Measurements from ENCODE around the gene DRC3.

DRC3 gene

DNA sequence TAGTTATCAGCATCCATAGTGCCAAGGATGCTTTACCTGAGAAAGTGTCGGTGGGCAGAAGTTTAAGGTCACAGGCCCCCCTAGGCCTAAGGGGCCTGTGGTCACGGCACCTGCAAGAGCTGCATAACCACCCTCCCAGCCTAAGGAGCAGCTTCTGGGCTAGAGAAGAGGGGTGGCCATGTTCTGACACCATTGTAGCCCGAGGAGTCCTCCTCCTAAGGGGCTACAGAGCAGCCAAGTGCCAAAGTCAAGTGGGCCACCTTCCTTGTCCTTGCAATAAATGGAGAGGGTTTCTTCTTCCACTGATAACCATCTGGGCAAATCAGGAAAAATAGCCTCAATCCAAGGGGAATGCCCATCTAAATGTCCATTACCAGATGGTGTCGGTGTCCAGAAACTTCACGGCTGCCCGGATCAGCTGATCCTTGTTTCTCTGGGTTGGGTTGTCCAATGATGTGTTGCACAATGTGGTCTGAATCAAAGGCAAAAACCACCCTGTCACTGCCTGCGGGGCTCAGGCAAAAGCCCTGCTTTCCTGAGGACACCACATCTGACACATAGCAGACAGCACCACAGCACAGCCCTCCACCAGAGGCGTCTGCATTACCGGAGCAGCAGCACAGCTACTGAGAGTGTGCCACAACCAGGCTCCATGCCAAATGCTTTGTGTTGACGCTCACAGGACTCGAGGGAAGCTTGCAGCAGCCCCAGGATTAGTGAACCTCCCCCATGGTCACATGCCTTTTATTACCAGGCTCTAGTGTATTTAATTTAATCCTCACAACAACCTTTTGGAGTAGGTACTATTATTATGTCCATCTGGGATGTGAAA is 53.5 kb downstream of the DRC3 start:
- peak; percentile 80 for DNase-seq

DNA sequence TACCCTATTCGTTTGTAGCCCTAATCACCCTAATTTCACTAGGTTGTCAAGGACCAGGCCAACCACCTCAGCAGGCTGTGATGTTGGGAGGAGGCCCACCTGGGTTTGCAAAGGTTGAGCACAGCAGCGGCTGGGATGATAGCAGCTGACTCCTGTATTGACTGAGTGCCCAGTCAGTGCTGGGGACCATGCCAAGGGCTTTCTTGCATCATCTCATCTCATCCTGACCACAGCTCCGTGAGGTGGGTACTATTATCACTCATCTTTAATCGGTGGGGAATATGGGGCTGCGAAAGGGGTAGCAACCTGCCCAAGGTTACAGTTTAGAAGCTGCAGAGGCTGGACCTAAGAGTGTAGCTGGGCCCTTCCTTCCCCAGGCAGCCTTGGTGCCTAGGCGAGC is 54.6 kb downstream of the DRC3 start:
- DNase-seq, result no peak

DNA sequence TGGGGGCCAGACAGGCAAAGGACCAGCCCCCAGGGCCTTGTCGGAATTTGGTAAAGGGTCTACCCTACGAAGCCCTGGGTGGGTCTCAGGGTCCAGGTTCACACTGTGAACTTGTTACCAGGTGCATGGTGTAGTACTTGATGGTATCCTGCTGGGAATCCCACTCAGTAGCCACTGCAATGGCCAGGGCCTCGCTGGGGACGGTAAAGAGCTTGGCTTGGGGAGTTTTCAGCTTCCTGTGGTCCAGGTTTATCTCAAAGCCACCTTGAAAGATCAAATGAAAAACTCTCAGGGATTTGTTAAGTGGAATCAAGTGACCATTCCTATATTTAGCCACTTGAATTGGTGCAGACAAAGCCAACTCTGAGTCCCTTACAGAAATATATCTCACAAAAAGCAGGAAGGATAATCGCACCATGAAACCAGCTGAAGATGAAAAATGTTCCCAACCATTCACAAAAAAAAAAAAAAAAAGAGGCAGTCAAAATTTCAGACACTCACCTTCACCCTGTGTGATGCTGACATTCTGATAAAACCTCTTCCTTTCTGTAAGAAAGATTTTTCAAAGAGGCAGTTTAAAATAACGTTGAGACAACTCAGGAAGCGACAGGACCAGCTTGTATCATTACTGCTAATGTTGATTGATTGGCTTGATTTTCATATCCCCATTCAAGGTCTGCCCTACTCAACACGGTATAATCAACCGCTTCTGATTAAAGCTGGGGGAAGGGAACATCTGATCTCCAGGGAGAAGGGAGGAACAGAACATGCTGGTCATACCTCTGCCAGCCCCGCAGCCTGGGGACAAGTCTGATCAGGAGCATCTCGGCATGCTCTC is 55.7 kb downstream of the DRC3 start:
- no peak for DNase-seq

DNA sequence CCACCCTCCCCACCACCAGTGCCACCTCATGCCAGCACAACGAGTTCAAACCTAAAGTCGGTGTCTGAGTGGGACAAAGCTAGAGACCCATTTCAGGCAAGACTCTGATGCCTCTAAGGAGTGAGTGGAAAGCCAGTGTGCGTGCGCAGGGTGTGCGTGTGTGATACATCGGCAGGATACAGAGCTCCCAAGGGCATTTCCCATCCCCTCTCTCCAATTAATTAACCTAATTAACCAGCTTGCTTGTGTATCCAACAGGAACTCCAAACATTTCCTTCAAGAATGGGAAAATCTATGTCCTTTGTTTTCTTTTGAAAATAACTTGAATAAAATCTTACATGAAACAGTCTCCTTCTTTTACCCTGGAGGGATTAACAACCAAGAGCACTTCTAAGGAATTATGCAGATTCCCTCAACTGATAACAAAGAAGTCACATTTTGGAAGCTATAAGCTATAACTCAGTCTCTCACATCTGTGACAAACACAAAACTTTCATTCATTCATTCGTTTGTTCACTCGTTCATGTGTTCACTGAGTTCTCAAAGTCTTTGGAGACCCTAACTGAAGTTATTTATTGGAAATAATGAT is 56.4 kb downstream of the DRC3 start:
- DNase-seq, result no peak

DNA sequence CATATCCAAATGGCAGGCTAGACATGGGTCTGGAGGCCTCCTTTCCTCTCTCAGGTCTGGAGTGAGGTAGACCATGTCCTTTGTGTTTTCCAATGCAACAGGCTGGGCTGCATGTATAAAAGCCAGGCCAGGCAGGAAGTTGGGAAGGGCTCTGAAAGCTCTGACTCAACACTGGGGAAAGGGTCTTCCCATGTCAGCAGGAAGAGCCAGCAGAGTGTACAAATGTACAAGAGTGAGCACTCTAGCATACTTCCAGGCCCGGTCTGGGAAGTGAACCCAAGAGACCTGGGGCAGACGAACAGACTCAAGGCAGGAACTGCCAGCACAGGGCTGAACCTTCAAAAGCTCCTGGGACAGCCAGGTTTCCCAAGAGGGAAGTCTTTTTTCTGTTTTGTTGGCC is 59.3 kb downstream of the DRC3 start:
- peak; percentile 49 for DNase-seq

DNA sequence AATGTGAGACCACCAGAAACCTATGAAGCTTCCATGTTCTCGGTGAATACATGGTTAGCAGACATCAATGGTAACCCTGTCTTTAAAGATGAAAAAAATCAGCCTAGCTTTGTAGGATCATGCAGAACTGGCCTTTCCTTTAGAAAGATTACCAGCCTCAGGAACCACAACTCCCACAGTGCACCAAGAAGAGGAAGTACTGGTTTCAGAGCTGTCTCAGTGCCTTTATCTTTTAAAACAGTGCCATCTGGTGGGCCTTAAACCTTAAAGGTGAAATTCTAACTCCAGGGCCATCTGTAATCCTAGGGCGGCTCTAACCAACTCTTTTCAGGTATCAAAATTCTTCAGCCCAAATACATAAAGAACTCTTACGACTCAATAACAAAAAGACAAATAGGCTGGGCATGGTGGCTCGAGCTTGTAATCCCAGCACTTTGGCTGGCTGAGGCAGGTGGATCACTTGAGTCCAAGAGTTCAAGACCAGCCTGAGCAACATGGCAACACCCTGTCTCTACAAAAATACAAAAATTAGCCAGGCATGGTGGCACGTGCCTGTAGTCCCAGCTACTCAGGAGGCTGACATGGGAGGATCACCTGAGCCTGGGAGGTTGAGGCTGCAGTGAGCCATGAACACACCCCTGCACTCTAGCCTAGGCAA is 60.9 kb downstream of the DRC3 start:
- DNase-seq, result peak; percentile 87

DNA sequence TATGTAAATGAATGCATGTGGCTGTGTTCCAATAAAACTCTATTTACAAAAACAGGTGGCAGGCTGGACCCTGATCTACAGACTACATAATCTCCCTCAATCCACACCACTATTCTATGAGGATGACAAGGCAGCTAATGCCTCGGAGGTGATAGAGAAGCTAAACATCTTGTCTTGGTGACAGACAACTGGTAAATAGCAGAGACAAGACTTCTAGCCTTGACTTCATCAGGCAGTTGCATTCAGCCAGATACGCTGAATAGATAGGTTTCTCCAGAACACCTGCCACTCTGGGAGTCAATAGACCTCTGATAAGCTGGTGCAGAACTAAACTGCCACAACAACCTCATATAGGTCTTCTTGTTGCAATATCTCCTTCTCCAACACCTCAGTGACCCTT is 63.0 kb downstream of the DRC3 start:
- DNase-seq, result no peak

DNA sequence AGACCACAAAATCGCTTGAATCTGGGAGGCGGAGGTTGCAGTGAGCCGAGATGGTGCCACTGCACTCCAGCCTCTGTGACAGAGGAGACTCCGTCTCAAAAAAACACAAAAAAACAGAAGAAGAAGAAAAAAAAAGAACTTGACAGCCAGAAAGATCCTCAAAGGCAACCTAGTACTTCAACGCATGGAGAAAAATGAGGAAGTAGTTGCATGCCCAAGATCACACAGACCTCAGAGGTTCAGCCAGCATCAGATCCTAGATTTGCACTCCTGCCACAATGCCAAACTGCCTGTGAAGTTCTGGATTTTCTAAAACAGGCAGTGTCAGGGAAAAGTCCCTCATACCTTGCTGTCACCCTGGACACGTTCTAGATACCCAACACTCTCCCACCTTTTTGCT is 64.8 kb downstream of the DRC3 start:
- no peak for DNase-seq

DNA sequence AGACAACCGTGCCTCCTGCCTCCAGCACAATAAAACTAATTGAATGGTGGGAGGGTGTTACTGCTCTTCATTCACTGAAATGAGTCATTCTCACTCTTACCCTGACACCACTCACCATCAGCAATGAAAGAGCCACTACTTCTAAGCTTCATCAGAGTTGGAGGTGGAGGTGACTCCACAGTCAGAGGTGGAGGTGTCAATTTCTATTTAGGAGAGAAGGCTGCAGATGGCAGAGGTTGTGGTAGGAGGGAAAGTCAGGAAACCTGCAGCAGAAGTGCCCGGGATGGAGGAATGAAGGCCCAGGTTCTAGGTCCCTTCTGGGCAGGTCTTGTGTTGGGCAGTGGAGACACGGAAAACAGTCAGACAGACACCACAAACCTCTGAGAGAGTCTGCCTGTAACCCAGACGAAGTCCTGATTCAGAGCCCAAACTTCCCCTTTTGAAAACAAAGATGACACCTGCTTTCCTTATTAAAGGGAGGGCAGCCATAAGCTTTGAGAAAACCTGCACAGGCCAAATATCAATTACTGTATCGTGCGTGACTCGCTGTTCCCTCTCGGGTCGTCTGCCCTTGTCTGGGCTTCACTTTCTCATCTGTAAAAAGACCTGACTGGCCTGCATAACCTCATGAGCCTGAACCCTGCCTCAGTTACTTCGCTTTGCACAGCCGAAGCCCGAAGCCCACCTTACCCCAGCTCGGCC is 65.6 kb downstream of the DRC3 start:
- no peak for DNase-seq

DNA sequence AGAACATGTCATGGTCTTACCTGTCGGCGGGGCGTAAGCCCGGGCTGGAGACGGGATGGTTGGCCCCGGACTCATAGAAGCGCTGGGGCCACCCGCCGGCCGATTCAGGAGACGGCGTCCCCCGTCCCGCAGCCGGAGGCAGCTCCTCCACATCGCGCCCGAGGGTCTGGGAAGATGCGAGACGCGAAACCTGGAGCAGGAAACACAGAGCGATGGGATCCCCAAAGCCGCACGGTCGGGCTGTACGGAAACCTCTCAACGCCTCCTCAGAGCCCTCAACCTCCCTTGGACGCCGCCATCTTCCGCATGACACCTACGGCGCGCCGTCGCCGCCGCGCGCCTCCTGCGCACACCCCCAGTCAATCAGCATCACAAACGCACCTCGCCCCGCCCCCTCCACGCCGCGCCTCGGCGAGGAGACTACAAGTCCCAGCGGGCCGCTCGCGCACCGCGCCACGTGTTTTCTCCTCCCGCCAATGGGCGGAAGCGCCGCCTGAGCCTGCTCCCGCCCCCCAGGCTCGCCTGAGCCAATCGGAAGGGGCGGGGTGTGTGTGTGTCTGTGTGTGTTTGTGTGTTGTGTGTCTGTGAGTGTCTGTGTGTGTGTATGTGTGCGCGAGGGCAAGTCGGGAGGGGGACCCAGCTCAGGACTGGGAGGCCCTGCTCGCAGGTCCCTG is 66.3 kb downstream of the DRC3 start, which contains the start of the genes ATPAF2 and GID4:
ATPAF2 (minus strand) TSS at position 308 of the 674 bp plus-strand sequence; CDS start at position 153, 155 bp downstream.
GID4 (plus strand) TSS at position 548 of the 674 bp plus-strand sequence; CDS start at position 605, 57 bp downstream.
- peak; percentile 99 for DNase-seq

DNA sequence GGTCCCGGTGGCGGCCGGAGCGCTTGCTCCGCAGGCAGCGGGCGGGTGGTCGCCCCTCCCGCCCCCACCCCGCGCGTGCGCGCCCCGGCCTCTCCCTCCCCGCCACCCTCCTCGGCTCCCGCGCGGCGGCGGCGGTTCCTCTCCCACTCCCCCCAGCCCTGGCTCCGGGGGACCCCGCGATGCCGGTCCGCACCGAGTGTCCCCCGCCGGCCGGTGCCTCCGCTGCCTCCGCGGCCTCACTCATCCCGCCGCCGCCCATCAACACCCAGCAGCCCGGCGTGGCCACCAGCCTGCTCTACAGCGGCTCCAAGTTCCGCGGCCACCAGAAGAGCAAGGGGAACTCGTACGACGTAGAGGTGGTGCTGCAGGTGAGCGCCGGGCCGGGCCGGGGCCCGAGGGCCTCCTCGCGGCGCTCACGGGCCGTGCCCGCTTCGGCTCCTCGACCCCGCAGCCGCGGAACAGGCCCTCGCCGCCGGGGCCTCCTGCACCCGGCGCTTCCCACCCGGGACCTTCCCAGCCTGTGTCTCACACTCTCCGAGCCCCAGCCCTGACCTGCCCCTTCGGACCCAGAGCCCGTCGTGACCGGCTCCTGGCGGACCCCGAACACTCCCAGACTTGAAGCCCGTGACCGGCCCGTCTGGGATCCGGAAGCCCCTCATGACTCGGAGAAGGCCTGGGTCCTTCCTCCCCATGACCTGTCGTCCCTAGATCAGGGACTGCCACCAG is 67.0 kb downstream of the DRC3 start:
- DNase-seq, result no peak

DNA sequence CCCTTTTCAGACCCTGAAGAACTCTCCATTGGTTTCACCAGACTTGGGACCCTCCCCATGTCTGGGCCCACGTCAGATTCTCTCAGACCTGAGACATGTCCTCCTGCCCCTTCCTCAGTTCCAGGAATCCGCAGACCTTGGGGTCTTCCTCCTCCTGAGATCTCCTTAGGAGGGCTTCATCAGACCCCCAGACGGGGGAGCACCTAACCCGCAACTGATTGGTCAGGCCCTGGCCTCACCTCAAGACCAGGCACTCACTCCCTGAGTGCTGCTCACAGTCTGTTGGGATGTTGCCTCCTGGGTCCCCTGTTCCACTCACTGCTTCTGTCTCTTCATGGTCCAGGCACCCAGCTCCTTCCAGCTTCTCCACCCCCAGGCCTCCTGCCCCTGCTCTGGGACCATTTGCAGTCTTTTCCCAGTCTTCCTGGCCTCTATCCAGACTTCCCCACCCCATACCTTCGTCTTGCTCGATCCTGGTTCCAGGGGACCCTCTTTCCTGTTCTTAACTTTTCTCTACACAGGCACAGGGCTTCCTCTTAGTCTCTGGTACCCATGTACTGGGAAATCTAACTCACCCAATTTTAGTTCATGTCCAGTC is 67.7 kb downstream of the DRC3 start:
- no peak for DNase-seq

DNA sequence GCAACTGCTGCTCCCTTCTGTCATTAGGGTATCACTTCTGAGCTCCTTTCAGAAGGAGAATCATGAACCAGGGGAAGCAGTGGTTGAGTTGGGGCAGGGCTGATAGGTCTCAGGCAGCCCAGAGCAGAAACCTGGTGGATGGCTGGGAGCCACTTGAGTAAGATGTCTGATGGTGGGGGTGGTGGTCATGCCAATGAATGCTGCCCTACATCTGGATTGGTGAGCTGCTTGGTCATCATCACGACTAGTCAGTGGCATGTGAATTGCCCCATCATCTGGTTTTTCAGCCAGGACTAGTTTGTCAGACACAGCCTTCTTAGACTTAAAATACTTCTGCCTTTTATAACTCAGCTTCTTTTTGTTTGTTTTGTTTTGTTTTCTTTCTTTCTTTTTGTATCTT is 69.1 kb downstream of the DRC3 start:
- peak; percentile 24 for DNase-seq

DNA sequence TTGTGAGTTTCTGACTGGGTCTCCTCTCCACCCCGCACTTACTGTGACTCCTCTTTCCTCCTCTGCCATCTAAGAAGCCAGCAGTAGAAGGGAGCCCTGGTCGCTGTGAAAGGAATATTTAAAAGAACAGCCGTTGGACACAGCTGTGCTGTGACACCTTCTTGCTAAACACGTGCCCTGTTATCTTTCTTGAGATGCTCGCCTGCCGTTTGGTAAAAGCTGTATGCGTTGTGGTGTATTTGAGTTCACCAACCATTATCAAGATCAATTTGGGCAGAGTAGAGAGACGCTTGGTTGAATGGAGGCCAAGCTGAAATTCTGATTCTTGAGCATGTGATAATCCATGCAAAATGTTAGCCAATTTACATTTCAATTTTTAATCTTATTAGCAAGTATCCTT is 70.3 kb downstream of the DRC3 start:
- no peak for DNase-seq

DNA sequence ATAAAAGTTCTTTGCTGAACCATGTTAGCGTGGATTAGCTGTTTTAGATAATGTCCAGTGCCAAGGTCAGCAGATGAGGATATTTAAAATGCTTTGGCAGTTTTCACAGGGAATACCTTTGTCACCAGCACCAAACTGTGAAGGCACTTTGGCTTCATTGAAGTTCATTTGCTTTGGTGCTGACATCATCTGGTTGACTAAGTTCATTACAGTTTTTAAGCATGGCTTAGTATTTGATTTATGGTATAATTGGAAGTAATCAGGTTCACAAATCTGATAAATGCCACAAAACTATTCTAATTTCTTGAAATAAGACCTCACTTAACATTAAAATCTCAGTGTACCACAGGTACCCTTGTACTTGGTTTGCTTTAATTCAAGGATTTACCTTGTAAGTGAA is 70.8 kb downstream of the DRC3 start:
- DNase-seq, result peak; percentile 19

DNA sequence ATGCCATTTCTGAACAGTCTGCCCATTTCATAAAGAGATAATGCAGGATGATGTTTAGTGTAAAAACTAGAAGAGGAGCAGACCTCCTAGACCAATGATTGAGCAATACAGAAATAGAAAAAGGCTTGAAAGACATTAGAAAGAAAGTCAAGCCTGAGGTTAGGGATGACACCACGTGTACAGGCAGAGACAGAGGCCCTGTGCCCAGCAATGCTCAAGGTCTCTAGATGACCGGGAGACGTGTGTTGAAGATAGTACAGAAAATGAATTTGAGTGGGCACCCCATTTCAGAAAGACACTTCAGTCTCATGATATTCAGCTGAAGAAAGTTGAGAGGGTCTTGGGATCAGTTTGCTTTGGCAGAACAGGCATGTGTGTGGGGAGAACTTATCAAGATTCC is 71.9 kb downstream of the DRC3 start:
- DNase-seq, result no peak

DNA sequence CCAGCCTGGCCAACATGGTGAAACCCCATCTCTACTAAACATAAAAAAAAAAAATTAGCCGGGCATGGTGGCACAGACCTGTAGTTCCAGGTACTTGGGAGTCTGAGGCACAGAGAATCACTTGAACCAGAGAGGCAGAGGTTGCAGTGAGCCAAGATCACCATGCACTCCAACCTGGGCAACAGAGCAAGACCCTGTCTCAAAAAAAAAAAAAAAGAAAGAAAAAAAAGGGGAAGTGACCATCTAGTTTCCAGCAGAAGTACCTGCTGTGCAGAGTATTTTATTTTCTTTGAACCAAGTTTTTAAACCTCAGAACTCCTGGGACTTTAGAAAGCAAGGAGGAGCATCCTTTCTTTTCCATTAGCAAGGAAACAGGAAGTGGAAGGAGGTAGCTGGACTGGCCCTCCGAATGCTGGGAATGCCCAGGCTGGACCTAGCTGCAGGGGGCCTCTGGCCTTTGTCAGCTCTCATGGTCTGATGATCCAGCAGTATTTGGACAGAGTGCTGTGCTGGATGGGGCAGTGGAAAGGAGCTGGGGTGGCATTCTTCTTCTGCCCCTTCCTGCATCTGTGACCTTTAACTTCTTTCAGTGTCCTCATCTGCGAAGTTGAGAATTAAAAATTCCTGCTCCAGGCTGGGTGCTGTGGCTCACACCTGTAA is 73.2 kb downstream of the DRC3 start:
- DNase-seq, result no peak

DNA sequence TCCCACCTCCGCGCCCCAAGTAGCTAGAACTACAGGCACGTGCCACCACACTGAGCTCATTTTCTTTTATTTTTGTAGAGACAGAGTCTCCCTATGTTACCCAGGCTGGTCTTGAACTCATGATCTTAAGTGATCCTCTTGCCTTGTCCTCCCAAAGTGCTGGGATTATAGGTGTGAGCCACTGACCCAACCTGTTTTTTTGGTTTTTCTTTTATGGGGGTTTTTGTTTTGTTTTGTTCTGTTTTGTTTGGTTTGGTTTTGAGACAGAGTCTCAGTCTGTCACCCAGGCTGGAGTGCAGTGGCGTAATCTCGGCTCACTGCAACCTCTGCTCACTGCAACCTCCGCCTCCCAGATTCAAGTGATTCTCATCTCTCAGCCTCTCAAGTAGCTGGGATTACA is 82.9 kb downstream of the DRC3 start:
- no peak for DNase-seq

DNA sequence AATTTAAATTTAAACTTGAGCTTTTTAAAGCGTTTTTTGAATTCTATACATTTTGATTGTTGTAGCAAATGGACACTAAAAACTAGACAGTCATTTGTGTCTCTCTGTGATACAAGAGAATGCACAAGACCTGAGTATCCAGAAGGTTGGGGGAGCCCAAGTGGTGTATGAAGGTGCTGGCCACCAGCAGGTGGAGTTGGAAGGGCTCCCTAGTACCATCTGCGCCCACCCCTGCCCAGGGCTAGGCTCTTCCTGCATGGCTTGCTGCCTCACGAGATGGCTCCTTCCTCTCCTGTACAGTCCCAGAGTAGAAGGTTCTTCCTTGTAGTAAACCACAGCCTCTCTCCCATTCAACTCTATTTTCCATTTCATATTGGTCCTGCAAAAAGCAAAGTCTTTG is 83.6 kb downstream of the DRC3 start:
- no peak for DNase-seq

DNA sequence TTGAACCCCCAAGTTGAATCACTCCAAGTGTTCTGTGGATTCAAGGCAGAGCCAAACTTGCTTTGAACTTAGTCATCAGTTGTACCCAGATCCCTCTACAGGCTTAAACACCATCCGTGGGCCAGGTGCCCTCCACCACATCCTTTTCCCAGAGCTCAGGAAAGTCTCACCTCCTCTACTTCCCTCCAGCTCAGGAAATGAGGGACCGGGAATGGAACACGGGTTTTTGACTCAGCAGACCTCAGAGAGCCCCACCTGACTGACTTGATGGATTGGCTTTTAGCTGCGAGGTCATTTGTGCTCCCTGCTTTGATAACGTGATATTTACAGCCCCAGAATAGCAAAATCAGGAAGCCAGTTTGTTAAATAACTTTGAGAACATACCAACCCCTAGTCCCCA is 86.6 kb downstream of the DRC3 start:
- no peak for DNase-seq
